Hematopoietic multipotent progenitor cell treated with erythropoietin and hydrocortisone succinate and interleukin-3 and kit ligand, for 17 days (in vitro differentiated cells): Measurements from ENCODE around the gene TSPAN18.

ENCODE experiments used
- DNase-seq: peaks from one replicate; pipeline ENCODE4 v3.0.0-alpha.2; 2015; ENCODE audit warnings: low spot score

Gene TSPAN18

GRCh38 chr11:44737245-44738085 lies 10.7 kb downstream of the TSPAN18 start:
- no peak for DNase-seq

DNA sequence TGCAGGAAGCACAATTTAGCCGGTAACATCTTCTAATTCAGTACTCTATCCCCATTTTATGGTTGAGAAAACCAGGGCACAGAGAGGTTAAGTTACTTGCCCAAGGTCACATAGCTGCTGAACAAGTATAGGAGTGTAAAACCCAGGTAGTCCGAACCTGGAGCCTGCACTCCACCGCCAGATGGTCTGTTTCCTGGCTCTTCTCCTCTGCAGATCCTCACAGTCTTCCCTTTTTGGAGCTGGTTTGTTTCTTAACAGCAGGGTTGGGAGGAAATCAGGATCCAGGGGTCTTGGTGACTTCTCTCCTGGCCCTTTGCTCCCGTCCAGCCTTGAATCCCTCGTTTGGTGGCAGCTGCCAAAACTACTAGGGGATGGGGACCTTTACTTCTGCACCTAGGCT lies 12.0 kb downstream of the TSPAN18 start:
- DNase-seq: no peak

DNA sequence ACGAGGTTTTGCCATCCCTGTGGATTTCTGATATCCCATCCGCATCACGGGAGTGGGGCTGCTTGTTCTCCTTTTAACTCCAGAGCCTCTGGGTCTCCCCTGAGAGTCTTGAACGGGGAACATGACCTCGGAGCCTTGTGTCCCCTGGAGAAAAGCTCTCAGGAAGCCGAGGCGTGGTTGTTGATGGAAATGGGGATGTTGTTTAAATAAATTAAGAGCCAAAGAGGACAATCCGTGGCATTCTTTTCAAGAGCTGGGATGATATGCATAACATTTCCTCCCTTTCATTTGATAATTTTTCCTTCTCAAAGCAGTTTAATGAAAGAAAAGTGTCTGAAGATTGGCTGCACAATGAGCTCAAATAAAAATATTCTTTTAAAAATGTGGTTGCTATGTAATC lies 14.2 kb downstream of the TSPAN18 start:
- DNase-seq: no peak

DNA sequence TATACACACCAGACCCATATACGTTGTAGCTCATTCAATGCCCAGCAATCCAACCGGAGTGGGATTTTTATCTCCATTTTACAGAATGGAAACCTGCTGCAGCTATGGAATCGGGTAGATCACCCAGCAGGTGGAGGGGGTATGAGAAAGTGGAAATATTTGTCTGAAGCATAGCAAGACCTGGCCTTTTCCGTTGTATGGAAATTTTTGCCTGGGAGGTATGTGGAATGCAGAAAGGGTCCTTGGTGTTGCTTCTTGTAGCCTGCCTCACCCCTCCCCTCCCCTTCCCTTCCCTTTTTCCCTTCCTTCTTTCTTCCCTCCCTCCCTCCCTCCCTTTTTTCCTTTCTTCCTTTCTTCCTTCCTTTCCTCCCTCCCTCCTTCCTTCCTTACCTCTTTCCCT lies 15.2 kb downstream of the TSPAN18 start:
- no peak for DNase-seq

DNA sequence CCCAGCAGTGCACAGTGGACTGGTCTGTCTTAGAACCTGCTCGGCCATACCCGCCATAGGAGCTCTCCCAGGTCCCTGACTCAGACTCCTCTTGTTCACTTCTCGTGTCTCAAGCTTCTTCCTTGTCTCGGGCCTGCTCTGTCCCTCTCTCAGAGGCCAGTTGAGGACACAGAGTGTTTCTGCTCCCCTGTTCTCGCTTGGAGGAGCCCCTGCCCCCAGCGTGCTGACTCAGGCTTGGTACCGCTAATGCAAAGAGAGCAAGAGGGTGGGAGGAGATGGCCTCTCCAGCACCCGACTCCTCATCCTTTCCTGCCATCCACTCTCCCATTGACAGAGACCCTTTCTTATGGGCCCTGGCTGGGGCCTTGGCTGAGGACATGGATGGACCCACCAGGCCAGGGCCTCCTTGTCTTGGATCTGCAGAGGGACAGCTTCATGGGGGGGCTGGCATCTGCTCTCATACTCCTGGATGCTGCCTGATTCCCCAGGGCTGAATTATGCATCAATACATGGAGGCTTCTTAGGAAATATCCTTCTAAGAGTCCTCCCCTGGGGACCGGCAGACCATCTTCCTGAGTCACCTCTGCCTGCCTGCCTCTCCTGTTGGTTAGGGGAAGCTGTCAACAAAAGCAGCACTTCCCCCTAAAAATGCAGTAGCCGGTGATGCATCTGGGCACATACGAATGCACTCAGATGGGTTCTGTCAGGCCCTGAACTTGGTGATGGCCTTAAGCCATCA lies 15.9 kb downstream of the TSPAN18 start:
- no peak for DNase-seq

DNA sequence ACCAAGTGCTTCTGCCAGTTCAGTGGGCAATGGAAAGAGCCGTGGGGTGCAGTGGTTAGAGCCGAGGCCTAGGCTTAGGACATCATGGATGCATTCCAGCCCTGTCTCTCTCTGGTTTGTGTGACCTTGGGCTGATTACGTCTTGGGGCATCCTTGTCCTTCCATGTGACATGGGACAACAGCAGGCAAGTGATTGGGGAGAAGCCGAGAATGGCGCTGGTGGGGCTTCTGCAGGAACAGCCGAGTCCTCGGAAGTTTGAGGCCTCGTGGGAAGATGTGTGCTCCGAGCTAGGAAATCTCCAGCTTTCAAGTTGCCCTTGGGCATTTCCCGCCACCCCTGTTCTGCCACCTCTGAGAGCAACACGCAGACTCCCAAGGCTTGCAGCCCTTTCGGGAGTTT lies 16.6 kb downstream of the TSPAN18 start:
- no peak for DNase-seq

DNA sequence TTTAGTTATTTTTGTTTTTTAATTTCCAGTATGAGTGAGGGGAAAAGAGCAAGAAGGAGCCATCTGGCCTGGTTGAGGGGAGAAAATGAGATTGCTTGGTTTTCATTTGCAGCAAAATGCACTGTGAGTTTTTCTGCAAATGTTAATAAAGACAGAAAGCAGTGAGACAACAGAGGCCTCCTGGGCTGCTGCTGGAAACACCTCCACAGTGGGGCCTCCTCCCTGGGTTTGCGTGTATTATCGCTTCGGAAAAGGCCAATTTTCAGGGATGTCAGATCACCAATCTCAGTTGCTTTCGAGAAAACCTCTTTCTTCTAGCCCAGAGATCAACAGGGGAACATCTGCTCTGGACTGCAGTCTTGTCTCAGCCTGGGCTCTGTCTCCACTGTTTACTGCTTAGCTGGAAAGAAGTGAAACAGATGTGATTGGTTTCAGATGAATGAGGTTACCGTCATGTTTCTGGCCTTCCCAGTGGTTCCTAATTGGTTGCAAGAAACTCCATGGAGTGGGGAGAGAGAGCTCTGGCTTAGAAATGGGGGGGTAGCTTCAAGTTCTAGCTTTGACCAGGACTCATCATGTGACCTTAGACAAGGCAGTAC lies 17.3 kb downstream of the TSPAN18 start:
- no peak for DNase-seq

- no peak for DNase-seq
These were observed 20.1 kb downstream of the TSPAN18 start for GRCh38 chr11:44746894-44747293.

GRCh38 chr11:44747316-44747715 lies 20.6 kb downstream of the TSPAN18 start:
- no peak for DNase-seq

- no peak for DNase-seq
These were observed 21.1 kb downstream of the TSPAN18 start for GRCh38 chr11:44747836-44748235.

- DNase-seq: no peak
These were observed 21.8 kb downstream of the TSPAN18 start for GRCh38 chr11:44748606-44749005.

- no peak for DNase-seq
These were observed 22.4 kb downstream of the TSPAN18 start for GRCh38 chr11:44749189-44749588.

DNA sequence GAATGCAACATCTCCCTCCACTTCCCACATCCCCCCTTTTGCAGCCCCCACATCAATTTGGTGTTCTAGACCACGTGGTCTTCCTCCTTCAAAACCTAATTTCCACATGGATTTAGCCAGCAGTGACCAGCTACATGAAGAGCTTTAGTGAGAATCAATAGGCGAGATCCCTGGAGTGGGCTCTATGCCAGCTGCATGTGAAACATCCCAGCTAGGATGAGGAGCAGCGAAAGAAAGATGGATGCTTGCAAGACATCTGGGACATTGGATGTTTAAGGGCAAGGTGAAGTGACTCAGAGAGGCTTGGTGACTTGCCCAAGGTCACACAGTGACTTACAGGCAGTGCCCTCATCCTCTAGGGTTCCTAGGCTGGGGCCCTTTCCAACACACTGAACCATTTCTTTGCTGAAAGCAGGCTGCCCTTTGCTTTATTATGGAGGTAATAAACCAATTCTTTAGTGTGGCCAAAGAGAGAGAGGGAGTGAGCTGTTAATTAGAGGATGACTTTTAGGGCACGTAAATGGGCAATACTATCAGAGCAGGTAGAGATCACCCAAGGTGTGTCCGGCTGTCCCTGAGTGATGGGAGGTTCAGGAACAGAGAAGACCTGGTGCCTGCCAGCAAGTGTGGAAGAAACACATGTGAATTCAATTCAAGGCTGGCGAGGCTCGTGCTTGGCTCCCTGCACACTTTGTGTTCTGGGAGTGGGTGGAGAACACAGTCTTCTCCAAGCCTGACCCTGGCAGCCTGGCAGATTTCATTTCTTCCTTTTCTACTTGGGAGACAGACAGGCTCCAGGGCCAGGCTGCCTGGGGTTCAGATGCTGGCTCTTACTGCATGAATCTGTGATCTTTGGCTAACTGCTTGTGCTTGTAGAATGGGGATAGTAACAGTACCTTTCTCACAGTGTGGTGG lies 24.0 kb downstream of the TSPAN18 start:
- no peak for DNase-seq

DNA sequence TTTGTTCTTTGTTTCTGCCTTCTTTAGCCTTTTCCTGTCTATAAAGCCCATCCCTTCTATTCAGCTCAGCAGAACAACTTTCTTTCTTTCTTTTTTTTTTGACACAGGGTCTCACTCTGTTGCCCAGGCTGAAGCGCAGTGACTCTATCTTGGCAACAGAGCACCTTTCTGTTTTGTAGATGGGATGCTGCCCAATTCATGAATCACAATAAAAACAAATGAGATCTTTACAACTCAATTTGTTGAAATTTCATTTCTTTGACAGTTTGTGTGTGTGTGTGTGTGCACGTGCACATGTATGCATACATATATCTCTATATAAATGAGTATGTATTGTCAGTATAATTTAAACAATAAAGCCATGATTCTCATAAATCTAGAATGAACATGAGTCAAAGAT lies 25.5 kb downstream of the TSPAN18 start:
- no peak for DNase-seq

DNA sequence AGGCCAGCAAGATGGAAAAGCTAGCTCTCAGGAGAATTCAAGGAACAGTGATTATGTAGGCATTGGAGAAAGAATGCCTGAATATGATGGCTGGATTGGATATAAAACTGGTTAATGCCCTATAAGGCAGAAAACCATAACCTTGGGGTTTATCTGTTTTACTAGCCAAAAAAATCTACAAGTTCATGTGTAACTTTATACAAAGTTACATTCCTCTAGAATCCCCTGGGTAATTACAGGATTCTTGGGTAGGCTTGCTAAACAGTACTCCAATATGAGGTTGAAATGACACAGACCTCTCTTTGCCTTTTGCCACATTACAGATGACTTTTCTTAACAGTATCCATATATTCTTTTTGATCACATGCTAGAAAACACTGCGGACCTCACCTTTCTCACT lies 26.0 kb downstream of the TSPAN18 start:
- no peak for DNase-seq

- no peak for DNase-seq
These were observed 27.3 kb downstream of the TSPAN18 start for GRCh38 chr11:44753961-44754645.

GRCh38 chr11:44754876-44755555 lies 28.3 kb downstream of the TSPAN18 start:
- DNase-seq: no peak

DNA sequence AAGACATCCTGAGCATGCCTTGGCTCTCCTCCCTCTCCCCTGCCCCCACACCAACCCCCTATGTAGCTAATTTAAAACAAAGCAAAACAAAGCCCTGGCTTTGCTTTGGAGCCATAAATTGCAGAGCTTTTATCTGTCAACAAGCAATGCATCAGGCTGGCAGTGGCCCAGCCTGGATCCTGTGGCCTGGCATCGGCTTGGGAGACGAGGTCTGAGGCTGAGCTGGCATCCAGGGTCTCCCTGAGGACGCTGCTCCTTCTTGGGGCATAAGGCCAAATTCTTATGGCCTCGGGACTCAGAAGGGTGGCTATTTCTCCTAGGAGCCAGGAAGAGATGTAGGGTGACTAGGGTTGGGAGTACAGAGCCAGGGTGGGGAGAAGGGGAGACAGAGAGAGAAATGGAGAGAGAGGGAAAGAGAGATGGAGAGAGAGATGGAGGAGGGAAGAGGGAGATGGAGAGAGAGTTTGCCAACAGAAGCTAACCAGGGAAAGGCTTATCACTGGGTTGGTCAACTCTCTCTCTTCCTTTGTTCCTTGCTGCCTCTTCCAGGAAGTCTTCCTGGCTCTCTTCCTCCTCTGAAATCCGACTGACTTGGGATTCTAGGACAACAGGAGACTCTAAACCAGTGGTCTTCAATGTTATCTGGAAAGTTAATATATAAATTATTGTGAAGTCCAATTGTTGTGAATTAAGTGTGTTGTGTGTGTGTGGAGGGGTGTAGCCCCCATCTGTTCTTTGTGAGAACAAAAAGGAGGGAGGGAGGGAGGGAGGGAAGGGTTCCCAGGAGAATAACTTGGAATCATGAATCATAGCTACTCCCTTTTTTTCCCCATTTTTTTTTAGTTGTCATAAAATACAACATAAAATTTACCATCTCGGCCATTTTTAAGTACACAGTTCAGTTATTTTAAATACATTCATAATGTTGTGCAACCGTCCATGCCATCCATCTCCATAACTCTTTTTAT lies 29.1 kb downstream of the TSPAN18 start:
- DNase-seq: no peak

DNA sequence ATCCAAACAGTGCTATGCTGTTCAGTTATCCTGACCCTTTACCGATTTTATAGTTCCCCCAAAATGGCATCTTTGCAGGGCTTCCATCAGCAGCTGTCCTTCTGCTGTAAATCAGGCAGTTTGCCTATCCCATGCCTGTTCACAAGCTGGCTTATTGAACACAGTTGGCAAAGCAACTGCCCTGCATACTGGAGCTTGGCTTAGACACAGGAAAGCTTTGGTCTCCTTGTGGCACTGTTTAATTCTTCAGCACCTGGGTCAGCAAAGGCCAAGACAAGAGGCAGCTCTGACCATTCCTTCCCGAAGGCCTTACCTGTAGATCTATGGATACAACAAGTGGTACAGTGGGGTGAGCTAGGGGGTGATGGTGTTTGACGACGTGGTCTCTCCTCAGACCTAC lies 32.2 kb downstream of the TSPAN18 start:
- DNase-seq: no peak
